GM18907 (cell line): Measurements from ENCODE around the gene B4GALT1.
"Not testable (repeated sequence)": the region's sequence is repeated elsewhere in the genome, so short reads cannot be mapped to it uniquely, and the experiment has no call there.

ENCODE experiments used
- ATAC-seq: cut with Tn5 transposase; IDR thresholded peaks from one replicate; pipeline ENCODE4 v1.9.1; 2021; ENCODE audit warnings: mild to moderate bottlenecking, moderate library complexity; ENCODE audit not compliant: unreplicated experiment

The B4GALT1 gene

GRCh38 chr9:33185406-33185805, 18.3 kb upstream of the B4GALT1 start:
- ATAC-seq: no peak

GRCh38 chr9:33184963-33185362, 17.8 kb upstream of the B4GALT1 start:
- ATAC-seq: no peak

GRCh38 chr9:33182519-33182918, 15.4 kb upstream of the B4GALT1 start:
- no peak for ATAC-seq

- ATAC-seq: no peak
Measured at GRCh38 chr9:33180526-33181184, 13.5 kb upstream of the B4GALT1 start.

- ATAC-seq: no peak
Measured at GRCh38 chr9:33178972-33179697, 12.0 kb upstream of the B4GALT1 start.

- ATAC-seq: peak; percentile 94
Measured at GRCh38 chr9:33177639-33178038, 10.5 kb upstream of the B4GALT1 start.

- no peak for ATAC-seq
Measured at GRCh38 chr9:33177086-33177485, 9.9 kb upstream of the B4GALT1 start.

GRCh38 chr9:33175649-33176325, 8.7 kb upstream of the B4GALT1 start:
- no peak for ATAC-seq

- no peak for ATAC-seq
Measured at GRCh38 chr9:33172256-33173238, 5.4 kb upstream of the B4GALT1 start.

GRCh38 chr9:33170464-33171415, 3.6 kb upstream of the B4GALT1 start:
- ATAC-seq: no peak

- no peak for ATAC-seq
Measured at GRCh38 chr9:33168941-33169544, 1.9 kb upstream of the B4GALT1 start.

GRCh38 chr9:33167972-33168461, 881 bp upstream of the B4GALT1 start:
- peak; percentile 9 for ATAC-seq

GRCh38 chr9:33166231-33167083, 679 bp downstream of the B4GALT1 start:
- peak; percentile 4 for ATAC-seq

- ATAC-seq: peak; percentile 34
Measured at GRCh38 chr9:33165263-33166151, 1.6 kb downstream of the B4GALT1 start.

- ATAC-seq: not testable (repeated sequence)
Measured at GRCh38 chr9:33164921-33165262, 2.2 kb downstream of the B4GALT1 start.

- peak; percentile 17 for ATAC-seq
Measured at GRCh38 chr9:33164138-33164809, 2.9 kb downstream of the B4GALT1 start.
